ENCODE results near the gene ZFHX2. TPM values are rescaled to one million over a fixed set of nuclear protein-coding genes. Genes with fewer than 3 reads are reported as not detected.

The ZFHX2 gene
- total and polyA plus RNA-seq, 2 of the 13 experiments (the other 11 are each of a cell fraction or from before 2014, with no cell fraction given), result 0.17 to 0.44 TPM

GRCh38 chr14:23539248-23540140 is 12.1 kb downstream of the ZFHX2 start (continued):
- TF ChIP-seq ZNF720 (CRISPR knock-in tag; IDR thresholded peaks at IDR 0.05), result 0 out of 2 replicates have a peak, but pooled peaks have one; percentile 50
- TF ChIP-seq, protein P1, sequence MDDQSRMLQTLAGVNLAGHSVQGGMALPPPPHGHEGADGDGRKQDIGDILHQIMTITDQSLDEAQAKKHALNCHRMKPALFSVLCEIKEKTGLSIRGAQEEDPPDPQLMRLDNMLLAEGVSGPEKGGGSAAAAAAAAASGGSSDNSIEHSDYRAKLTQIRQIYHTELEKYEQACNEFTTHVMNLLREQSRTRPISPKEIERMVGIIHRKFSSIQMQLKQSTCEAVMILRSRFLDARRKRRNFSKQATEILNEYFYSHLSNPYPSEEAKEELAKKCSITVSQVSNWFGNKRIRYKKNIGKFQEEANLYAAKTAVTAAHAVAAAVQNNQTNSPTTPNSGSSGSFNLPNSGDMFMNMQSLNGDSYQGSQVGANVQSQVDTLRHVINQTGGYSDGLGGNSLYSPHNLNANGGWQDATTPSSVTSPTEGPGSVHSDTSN (CRISPR knock-in tag; IDR thresholded peaks at IDR 0.05; ENCODE audit: borderline replicate concordance), result no peak
- TF ChIP-seq GPN1 (CRISPR knock-in tag; IDR thresholded peaks at IDR 0.05; ENCODE audit: borderline replicate concordance), result no peak
- TF ChIP-seq LBX2 (CRISPR knock-in tag; IDR thresholded peaks at IDR 0.05; ENCODE audit: borderline replicate concordance), result no peak
- no peak for TF ChIP-seq ZNF549 (CRISPR knock-in tag; IDR thresholded peaks at IDR 0.05)
- no peak for TF ChIP-seq KAT2B (IDR thresholded peaks at IDR 0.05; ENCODE audit: borderline replicate concordance, low read depth, low read length)
- TF ChIP-seq, protein P2, sequence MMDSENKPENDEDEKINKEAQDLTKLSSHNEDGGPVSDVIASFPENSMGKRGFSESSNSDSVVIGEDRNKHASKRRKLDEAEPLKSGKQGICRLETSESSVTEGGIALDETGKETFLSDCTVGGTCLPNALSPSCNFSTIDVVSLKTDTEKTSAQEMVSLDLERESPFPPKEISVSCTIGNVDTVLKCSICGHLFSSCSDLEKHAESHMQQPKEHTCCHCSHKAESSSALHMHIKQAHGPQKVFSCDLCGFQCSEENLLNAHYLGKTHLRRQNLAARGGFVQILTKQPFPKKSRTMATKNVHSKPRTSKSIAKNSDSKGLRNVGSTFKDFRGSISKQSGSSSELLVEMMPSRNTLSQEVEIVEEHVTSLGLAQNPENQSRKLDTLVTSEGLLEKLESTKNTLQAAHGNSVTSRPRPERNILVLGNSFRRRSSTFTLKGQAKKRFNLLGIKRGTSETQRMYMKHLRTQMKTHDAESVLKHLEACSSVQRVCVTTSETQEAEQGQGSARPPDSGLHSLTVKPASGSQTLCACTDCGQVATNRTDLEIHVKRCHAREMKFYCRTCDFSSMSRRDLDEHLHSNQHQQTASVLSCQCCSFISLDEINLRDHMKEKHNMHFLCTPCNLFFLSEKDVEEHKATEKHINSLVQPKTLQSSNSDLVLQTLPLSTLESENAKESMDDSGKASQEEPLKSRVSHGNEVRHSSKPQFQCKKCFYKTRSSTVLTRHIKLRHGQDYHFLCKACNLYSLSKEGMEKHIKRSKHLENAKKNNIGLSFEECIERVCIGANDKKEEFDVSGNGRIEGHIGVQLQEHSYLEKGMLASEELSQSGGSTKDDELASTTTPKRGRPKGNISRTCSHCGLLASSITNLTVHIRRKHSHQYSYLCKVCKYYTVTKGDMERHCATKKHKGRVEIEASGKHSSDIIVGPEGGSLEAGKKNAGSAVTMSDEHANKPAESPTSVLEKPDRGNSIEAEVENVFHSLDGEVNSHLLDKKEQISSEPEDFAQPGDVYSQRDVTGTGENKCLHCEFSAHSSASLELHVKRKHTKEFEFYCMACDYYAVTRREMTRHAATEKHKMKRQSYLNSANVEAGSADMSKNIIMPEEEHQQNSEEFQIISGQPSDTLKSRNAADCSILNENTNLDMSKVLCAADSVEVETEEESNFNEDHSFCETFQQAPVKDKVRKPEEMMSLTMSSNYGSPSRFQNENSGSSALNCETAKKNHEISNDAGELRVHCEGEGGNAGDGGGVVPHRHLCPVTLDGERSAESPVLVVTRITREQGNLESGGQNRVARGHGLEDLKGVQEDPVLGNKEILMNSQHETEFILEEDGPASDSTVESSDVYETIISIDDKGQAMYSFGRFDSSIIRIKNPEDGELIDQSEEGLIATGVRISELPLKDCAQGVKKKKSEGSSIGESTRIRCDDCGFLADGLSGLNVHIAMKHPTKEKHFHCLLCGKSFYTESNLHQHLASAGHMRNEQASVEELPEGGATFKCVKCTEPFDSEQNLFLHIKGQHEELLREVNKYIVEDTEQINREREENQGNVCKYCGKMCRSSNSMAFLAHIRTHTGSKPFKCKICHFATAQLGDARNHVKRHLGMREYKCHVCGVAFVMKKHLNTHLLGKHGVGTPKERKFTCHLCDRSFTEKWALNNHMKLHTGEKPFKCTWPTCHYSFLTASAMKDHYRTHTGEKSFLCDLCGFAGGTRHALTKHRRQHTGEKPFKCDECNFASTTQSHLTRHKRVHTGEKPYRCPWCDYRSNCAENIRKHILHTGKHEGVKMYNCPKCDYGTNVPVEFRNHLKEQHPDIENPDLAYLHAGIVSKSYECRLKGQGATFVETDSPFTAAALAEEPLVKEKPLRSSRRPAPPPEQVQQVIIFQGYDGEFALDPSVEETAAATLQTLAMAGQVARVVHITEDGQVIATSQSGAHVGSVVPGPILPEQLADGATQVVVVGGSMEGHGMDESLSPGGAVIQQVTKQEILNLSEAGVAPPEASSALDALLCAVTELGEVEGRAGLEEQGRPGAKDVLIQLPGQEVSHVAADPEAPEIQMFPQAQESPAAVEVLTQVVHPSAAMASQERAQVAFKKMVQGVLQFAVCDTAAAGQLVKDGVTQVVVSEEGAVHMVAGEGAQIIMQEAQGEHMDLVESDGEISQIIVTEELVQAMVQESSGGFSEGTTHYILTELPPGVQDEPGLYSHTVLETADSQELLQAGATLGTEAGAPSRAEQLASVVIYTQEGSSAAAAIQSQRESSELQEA (CRISPR knock-in tag; IDR thresholded peaks at IDR 0.05; ENCODE audit: not compliant biosample characterization), result no peak
- no peak for TF ChIP-seq SCMH1 (CRISPR knock-in tag; IDR thresholded peaks at IDR 0.05; ENCODE audit: borderline replicate concordance)
- no peak for TF ChIP-seq ZNF839 (CRISPR knock-in tag; IDR thresholded peaks at IDR 0.05; ENCODE audit: borderline replicate concordance)
- no peak for TF ChIP-seq ZNF572 (CRISPR knock-in tag; IDR thresholded peaks at IDR 0.05)
- no peak for TF ChIP-seq ISL2 (CRISPR knock-in tag; IDR thresholded peaks at IDR 0.05)
- TF ChIP-seq ZNF644 (CRISPR knock-in tag; IDR thresholded peaks at IDR 0.05; ENCODE audit: low read depth), result no peak
- TF ChIP-seq GABPB1 (CRISPR knock-in tag; IDR thresholded peaks at IDR 0.05), result peak; percentile 36; the same call in 1 of the 2 replicates
- TF ChIP-seq ZNF562 (CRISPR knock-in tag; IDR thresholded peaks at IDR 0.05; ENCODE audit: borderline replicate concordance), result no peak
- TF ChIP-seq, protein P3, sequence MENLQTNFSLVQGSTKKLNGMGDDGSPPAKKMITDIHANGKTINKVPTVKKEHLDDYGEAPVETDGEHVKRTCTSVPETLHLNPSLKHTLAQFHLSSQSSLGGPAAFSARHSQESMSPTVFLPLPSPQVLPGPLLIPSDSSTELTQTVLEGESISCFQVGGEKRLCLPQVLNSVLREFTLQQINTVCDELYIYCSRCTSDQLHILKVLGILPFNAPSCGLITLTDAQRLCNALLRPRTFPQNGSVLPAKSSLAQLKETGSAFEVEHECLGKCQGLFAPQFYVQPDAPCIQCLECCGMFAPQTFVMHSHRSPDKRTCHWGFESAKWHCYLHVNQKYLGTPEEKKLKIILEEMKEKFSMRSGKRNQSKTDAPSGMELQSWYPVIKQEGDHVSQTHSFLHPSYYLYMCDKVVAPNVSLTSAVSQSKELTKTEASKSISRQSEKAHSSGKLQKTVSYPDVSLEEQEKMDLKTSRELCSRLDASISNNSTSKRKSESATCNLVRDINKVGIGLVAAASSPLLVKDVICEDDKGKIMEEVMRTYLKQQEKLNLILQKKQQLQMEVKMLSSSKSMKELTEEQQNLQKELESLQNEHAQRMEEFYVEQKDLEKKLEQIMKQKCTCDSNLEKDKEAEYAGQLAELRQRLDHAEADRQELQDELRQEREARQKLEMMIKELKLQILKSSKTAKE (CRISPR knock-in tag; IDR thresholded peaks at IDR 0.05; ENCODE audit: borderline replicate concordance), result no peak
- no peak for TF ChIP-seq ZMYM2 (CRISPR knock-in tag; IDR thresholded peaks at IDR 0.05)

Measured in HepG2 (cell line).